NCI-H1417 (cell line): ENCODE results near the gene IRX4.

ENCODE experiments used
- DNase-seq, 3 experiments: peaks; one replicate each; lab custom pipeline; 2025; lab: John Stamatoyannopoulos, UW

IRX4 gene

GRCh38 chr5:1913578-1913977 is 30.9 kb upstream of the IRX4 start:
- no peak for DNase-seq

- no peak for DNase-seq
Observed at GRCh38 chr5:1912951-1913565, 30.3 kb upstream of the IRX4 start.

GRCh38 chr5:1911773-1912235 is 29.1 kb upstream of the IRX4 start:
- DNase-seq: no peak

- no peak for DNase-seq
Observed at GRCh38 chr5:1910861-1911772, 28.4 kb upstream of the IRX4 start.

GRCh38 chr5:1910081-1910760 is 27.5 kb upstream of the IRX4 start:
- no peak for DNase-seq

GRCh38 chr5:1909346-1909985 is 26.7 kb upstream of the IRX4 start:
- no peak for DNase-seq

GRCh38 chr5:1908931-1909330 is 26.2 kb upstream of the IRX4 start:
- no peak for DNase-seq

GRCh38 chr5:1907616-1908015 is 24.9 kb upstream of the IRX4 start:
- no peak for DNase-seq

GRCh38 chr5:1905108-1905507 is 22.4 kb upstream of the IRX4 start:
- DNase-seq: no peak

GRCh38 chr5:1901983-1902382 is 19.3 kb upstream of the IRX4 start:
- DNase-seq: no peak

- no peak for DNase-seq
Observed at GRCh38 chr5:1901061-1901460, 18.3 kb upstream of the IRX4 start.

GRCh38 chr5:1899201-1899600 is 16.5 kb upstream of the IRX4 start:
- no peak for DNase-seq

GRCh38 chr5:1897816-1898450 is 15.2 kb upstream of the IRX4 start:
- no peak for DNase-seq

- DNase-seq: no peak
Observed at GRCh38 chr5:1897386-1897785, 14.7 kb upstream of the IRX4 start.

GRCh38 chr5:1896602-1897376 is 14.1 kb upstream of the IRX4 start:
- no peak for DNase-seq

GRCh38 chr5:1895739-1896420 is 13.2 kb upstream of the IRX4 start:
- DNase-seq: no peak

- DNase-seq: no peak
Observed at GRCh38 chr5:1894243-1894642, 11.5 kb upstream of the IRX4 start.

- DNase-seq: no peak
Observed at GRCh38 chr5:1893754-1894153, 11.0 kb upstream of the IRX4 start.

GRCh38 chr5:1892685-1893445 is 10.1 kb upstream of the IRX4 start:
- no peak for DNase-seq

- no peak for DNase-seq
Observed at GRCh38 chr5:1892211-1892610, 9.5 kb upstream of the IRX4 start.
